Inflammatory macrophage treated with lipopolysaccharide for 4 hours (primary cell): ENCODE measurements around the gene EIF6.
"Not testable (repeated sequence)": the region's sequence is repeated elsewhere in the genome, so short reads cannot be mapped to it uniquely, and the experiment has no call there.

Experiments
- DNase-seq: peaks from one replicate; pipeline ENCODE4 v3.0.0-alpha.2; 2020

Gene EIF6

DNA sequence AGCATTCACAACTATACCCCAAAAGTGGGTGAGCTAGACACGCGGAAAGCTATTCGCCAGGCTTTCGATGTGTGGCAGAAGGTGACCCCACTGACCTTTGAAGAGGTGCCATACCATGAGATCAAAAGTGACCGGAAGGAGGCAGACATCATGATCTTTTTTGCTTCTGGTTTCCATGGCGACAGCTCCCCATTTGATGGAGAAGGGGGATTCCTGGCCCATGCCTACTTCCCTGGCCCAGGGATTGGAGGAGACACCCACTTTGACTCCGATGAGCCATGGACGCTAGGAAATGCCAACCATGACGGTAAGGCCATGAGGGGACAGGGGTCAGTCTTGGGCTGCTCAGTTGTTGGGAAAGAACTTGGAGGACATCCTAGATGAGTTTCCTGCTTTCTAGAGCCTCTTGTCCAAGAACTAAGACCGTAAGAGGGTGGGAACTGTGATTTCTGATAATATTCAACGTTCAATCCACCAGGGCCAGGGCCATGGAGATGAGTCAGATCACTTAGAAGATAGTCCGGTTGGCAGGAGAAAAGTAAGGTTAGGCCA, 30.0 kb downstream of the EIF6 start:
- no peak for DNase-seq

DNA sequence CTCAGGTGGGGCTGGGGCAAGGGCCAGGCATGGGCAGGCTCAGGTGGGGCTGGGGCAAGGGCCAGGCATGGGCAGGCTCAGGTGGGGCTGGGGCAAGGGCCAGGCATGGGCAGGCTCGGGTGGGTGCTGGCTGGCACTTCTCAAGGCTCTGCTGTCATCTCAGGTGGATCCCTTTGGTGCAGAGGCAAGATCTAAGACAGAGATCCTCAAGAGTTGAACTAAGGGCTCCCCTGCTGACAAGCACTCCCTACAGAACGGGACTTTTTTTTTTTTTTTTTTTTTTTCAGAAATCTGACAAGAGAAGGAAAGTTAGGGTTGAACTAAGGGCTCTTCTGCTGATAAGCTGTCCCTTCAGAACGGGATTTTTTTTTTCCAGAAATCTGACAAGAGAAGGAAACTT, 31.6 kb downstream of the EIF6 start:
- no peak for DNase-seq

DNA sequence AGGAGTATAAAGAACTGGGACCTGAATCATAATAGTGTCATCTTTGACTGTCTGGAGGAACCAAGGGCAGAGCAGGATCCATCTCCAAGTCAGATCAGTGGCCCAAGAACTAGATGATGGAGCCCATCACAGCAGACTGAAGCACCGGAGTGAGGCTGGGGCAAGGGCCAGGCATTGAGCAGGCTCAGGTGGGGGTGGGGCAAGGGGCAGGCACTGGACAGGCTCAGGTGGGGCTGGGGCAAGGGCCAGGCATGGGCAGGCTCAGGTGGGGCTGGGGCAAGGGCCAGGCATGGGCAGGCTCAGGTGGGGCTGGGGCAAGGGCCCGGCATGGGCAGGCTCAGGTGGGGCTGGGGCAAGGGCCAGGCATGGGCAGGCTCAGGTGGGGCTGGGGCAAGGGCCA, 32.0 kb downstream of the EIF6 start:
- not testable (repeated sequence) for DNase-seq

DNA sequence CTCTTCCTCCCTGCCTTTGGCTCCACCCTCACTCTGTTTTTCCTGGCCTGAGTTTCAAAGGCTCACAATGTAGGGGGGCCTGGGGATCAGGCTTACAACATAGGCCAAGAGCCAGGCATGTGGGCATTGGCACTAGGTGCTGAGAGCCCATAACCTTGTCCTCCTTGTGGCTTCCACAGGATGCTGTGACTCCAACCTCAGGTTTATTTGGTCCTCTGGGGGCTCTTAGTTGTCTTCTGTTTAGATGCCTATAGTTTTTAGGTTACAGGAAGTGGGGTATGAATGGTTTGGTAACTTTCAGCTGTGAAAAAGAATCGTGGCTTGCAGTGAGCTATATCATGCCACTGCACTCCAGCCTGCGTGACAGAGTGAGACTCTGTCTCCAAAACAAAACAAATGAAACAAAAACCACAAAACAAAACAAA, 32.5 kb downstream of the EIF6 start:
- no peak for DNase-seq

DNA sequence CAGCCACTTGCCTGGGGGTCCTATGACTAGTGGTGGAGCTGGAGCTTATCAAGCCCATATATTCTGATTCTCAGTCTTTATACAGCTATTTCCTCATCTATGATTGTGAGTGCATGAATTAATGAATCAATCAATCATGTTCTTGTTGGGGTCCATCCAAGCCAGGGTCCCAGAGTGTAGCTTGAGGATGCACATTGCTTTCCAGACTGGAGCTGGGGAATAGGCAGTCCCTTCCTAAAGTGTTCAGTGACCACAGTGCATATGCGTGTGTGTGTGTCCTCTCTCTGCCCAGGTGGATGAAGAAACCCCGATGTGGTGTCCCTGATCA, 33.0 kb downstream of the EIF6 start:
- no peak for DNase-seq

DNA sequence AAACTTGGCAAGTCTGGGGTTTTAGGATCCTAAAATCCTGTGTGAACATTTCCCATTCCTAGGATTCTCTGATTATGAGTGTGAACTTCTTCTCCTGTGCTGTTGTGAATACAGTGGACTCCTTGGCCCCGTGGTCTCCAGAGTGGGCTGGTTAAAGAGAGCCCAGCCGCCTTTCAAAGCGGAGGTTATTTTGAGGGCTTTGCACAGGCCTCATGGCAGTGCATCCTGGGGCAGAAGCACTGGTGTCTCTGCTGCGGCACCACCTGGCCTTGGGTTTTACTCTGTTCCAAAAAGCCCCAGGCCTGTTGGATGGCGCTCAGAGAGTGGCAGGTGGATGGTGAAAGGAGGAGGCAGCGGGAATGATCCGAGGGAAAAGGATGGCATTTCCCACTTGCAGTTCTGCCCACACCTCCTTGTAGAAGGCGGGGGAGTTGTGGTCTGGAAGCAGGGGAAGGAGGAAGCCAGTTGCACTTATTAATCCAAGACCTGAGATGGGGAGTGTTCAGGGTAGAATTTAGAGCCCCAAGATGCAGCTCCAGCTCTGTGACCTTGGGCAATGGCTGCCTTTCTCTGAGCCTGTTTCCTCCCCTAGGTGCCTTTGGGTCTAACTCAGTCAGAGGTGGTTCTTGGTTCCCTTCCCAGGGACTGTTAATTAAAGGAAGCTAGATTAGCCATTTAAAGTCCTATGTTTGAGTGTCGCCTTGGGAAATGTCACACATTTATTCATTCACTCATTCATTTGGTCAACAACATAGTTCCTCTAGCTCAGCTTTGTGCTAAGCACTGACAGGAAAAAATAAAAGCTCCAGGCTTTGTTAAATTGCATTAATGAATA, 35.7 kb downstream of the EIF6 start:
- DNase-seq = no peak

DNA sequence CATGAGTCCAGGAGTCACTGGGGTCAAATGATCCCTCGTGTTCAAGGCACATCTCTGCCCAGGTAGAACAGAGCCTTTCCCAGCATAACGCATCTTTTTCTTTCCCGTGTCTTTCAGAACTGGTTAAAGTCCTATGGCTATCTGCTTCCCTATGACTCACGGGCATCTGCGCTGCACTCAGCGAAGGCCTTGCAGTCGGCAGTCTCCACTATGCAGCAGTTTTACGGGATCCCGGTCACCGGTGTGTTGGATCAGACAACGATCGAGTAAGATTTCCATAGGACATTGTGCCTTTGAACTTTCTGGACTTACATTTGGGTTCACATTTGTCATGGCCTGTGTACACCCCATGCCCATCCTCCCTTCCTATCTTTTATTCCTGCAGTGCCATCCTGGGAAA, 37.8 kb downstream of the EIF6 start:
- DNase-seq = no peak

DNA sequence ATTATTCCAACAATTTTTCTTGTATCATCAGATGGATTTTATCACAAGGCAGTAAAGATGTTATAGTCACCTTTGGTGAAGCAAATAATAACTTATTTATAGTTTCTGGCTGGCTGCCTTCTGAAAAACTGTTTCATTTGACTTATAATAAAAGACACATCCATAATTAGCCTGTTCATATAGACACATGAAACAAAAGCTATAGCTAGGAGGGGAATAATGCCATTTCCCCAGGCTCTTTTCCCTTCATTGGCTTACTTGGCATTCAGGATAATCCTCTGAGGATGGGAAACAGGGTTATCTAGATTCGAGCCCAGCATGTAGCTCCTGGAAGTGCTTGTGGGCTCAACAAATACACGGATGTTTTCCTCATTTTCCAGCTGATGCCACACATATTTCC, 40.6 kb downstream of the EIF6 start:
- no peak for DNase-seq

DNA sequence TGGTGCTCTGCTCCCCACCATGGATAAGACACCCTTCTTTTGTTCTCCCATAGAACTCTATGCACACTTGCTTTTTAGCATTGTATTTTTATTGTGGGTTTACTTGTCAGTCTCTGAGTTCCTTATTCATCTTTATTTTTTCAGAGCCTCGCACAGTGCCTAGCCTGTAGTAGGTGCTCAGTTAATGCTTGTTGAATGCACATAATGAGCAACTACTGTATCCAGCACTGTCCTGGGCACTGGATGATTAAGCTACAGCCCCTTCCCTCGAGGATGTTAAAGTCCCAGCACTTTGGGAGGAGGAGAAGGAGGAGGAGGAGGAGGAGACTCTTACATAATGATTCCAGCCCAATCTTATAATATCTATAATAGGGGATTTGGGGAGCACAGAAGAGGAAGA, 41.3 kb downstream of the EIF6 start:
- DNase-seq = no peak

DNA sequence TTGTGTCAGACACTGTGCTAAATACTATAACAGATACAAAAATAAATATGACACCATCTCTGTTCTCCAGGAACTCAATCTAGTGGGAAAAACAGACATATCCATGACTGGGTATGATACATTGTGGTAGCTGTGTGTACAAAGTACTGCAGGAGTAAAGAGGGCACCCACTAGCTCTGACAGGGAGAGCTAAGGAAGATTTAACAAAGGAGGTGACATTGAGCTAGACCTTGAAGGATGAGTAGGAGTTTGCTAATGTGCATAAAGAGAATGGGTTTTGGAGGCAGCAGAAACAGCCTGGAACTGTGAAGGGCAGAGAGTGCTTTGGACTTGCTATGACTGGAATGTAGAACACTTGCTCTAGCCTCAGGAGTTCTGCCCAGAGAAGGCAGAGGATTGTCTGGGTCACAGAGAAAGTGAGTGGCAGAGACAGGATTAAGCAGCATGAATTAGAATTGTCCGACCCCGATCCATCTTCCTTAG, 43.7 kb downstream of the EIF6 start:
- DNase-seq = no peak

DNA sequence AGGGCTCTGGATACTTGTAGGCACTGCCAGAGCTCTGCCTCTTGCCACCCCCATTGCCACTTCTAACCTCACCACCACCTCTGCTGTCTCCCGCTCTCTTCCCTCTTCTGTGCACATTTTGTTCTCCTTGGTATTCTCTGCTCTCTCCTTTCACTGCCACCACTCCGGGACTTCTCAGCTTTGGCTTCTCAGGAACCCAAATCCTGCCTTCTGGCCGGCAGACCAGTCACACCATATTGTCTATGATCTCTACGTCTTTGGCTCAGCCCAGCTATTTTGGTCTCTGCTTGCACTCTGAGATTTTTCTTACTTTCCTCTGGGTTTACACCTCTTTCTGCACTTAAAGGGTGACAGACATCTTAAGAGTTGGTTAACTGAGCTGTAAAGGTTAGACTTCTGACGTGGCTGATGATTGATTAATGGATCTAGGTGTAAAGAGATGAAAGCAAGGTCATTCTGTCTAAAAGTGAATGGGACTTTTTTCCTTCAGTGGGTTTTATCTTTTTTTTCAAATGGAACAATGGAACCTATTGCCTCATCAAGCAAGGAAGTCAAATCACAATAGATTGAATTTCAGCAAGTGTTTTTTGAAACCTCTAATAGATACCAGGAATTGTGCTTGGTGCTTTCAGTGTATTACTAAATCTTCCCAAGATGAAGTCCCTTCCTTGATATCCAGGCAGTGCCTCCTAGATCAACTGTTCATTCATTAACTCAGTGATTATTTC, 44.3 kb downstream of the EIF6 start:
- DNase-seq = no peak

DNA sequence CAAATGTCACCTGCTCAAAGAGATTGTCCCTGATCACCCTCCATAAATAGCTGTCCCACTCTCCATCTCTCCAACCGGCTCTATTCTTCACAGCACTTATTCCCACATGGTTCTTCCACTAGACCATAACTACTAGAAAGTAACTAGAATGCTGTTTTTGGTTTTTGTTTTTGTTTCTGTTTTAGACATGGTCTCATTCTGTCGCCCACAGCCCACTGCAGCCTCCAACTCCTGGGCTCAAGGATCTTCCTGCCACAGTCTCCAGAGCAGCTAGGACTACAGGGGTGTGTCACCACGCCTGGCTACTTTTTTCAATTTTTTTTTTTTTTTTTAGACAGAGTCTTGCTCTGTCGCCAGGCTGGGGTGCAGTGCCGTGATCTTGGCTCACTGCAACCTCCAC, 45.8 kb downstream of the EIF6 start:
- DNase-seq = peak; percentile 68

DNA sequence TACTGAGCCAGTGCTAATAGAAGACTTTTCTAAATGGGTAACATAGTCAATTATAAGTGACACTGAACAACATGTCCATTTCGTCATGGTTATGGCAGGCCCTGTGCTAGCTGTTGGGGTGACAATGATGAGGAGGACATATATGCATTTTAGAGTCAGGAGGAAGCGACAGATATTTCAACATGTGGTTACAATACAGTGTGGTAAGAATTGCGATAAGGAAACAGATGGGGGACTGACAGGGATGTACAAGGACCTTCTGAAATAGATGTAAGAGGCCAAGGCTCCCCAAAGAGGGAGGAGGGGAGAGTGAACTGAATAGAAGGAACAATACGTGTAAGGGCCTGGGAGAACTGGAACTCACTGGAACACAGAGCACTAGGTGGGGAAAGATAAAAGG, 46.4 kb downstream of the EIF6 start:
- DNase-seq = peak; percentile 44

DNA sequence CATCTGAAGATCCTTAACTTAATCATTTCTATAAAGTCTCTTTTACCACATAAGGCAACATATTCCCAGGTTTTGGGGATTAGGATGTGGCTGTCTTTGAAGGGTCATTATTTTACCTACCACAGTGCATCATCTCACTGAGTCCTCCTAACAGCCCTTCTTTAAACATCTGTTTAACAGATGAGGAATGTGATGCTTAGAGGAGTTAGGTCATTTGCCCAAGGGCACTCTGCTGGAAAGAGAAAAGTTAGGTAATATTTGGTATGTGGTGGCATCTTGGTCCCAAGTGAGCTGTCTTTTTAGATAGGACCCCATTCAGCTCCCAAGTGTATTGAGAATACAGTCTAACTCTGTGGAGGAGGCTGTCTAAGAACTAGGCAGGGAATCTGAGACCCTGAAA, 47.1 kb downstream of the EIF6 start:
- no peak for DNase-seq

DNA sequence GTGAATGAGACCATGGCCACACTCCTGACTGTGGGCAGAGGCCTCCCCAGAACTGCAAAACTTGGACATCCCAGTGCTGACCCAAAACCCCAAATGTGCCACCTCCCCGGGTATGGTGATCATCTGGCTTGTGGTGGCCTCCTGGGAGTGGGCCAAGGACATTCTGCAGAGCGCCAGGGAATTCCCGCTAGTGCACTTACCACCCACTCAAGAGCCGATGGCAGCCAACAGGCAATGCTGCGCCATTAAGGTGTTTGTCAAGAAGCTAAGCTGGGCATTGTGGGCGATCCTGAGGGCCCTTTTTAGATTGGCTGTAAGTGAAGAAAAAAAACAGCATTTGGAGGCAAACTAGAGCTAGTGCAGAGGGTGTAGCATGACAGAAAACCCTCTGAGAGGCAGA, 48.7 kb downstream of the EIF6 start:
- DNase-seq = no peak

DNA sequence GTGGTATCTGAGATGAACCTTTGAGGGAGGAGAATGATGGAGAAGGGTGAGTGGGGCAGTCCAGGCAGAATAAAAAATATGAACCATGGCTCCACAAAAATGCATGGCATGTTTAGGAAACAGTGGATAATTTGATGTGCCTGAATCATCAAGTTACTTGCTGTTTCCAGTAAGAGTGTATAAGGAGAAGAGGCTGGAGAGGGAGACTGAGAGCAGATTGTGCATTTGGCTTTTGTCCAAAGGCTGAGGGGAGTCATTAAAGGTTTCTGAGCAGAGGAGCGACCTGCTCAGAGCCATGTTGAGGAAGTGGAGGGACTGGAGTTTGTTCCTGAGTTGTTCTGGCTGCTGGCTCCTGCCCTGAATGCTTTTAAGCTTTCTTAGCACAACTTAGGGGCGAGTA, 52.0 kb downstream of the EIF6 start:
- DNase-seq = no peak
